GM23338 (cell line): ENCODE measurements around the gene PCIF1. TPM values are rescaled to one million over a fixed set of nuclear protein-coding genes. Genes with fewer than 3 reads are reported as not detected.

ENCODE experiments used
- ATAC-seq: fragments of 200-7000 bp; cut with Tn5 transposase; 3 replicates; pipeline ENCODE4 v1.9.1; 2020
- DNase-seq: peaks from one replicate; pipeline ENCODE4 v3.0.0-alpha.2; 2015; ENCODE audit warnings: low spot score
- H2AFZ ChIP-seq: fragments of 200-600 bp; sonication (generic); 2 replicates; pipeline ENCODE4 v1.8.0; 2016; ENCODE audit warnings: antibody characterized with exemption, mild to moderate bottlenecking, moderate library complexity
- H3F3A ChIP-seq: fragments of 200-600 bp; sonication (generic); replicated peaks from 2 replicates; pipeline ENCODE4 v1.8.0; 2017; ENCODE audit warnings: antibody characterized with exemption, mixed run types, low read depth
- H3K27ac ChIP-seq: fragments of 200-600 bp; sonication (generic); 2 replicates; pipeline ENCODE4 v1.6.1; 2016; ENCODE audit warnings: low read depth
- H3K27me3 ChIP-seq: fragments of 200-600 bp; sonication (generic); 2 replicates; pipeline ENCODE4 v1.8.0; 2016; ENCODE audit warnings: mild to moderate bottlenecking, mixed run types, moderate library complexity; ENCODE audit not compliant: insufficient read depth
- H3K36me3 ChIP-seq: fragments of 200-600 bp; sonication (generic); 2 replicates; pipeline ENCODE4 v1.8.0; 2016; ENCODE audit warnings: mild to moderate bottlenecking; ENCODE audit not compliant: insufficient read depth
- H3K4me1 ChIP-seq: fragments of 200-600 bp; sonication (generic); 2 replicates; pipeline ENCODE4 v1.8.0; 2016; ENCODE audit warnings: mild to moderate bottlenecking, moderate library complexity; ENCODE audit not compliant: insufficient read depth
- H3K4me2 ChIP-seq: fragments of 200-600 bp; sonication (generic); 2 replicates; pipeline ENCODE4 v1.7.1; 2017; ENCODE audit warnings: mixed run types
- H3K4me3 ChIP-seq: fragments of 200-600 bp; sonication (generic); 2 replicates; pipeline ENCODE4 v1.6.1; 2016; ENCODE audit warnings: mixed run types
- H3K79me2 ChIP-seq: fragments of 200-600 bp; sonication (generic); replicated peaks from 2 replicates; pipeline ENCODE4 v1.8.0; 2017; ENCODE audit warnings: mild to moderate bottlenecking; ENCODE audit not compliant: insufficient read depth
- H3K9me2 ChIP-seq: fragments of 200-600 bp; sonication (generic); 2 replicates; pipeline ENCODE4 v1.8.0; 2017; ENCODE audit not compliant: insufficient read depth
- H4K20me1 ChIP-seq: fragments of 200-600 bp; sonication (generic); replicated peaks from 2 replicates; pipeline ENCODE4 v1.8.0; 2017; ENCODE audit warnings: mild to moderate bottlenecking; ENCODE audit not compliant: insufficient read depth
- H3K27ac Mint-ChIP-seq: 2 replicates; pipeline ENCODE4 v1.8.0; 2020; ENCODE audit warnings: inconsistent platforms, mild to moderate bottlenecking, moderate library complexity, mixed read lengths
- H3K27me3 Mint-ChIP-seq: 3 replicates; pipeline ENCODE4 v1.8.0; 2022; ENCODE audit warnings: low read depth, mild to moderate bottlenecking, moderate library complexity, mixed read lengths, inconsistent platforms; ENCODE audit not compliant: insufficient read depth, poor library complexity
- H3K36me3 Mint-ChIP-seq: 3 replicates; pipeline ENCODE4 v1.8.0; 2021; ENCODE audit warnings: low read depth, mild to moderate bottlenecking, inconsistent platforms, moderate library complexity, mixed read lengths
- H3K4me1 Mint-ChIP-seq: 3 replicates; pipeline ENCODE4 v1.8.0; 2020; ENCODE audit warnings: mild to moderate bottlenecking, inconsistent platforms, mixed read lengths
- H3K4me3 Mint-ChIP-seq: 3 replicates; pipeline ENCODE4 v1.8.0; 2021; ENCODE audit warnings: moderate library complexity, mild to moderate bottlenecking, inconsistent platforms, mixed read lengths
- H3K9me3 Mint-ChIP-seq: 3 replicates; pipeline ENCODE4 v1.8.0; 2020; ENCODE audit warnings: moderate library complexity, mild to moderate bottlenecking, inconsistent platforms, mixed read lengths
- CREB1 ChIP-seq: fragments of 250-450 bp; sonication (Bioruptor Pico); IDR thresholded peaks from 2 replicates; pipeline ENCODE4 v1.5.0; 2020; ENCODE audit warnings: low read depth, mild to moderate bottlenecking, moderate library complexity
- EZH2 ChIP-seq: fragments of 200-600 bp; sonication (generic); IDR thresholded peaks from one replicate; pipeline ENCODE4 v1.8.0; 2017; ENCODE audit warnings: antibody characterized with exemption, mild to moderate bottlenecking, low read depth; ENCODE audit not compliant: unreplicated experiment
- EZH2phosphoT487 ChIP-seq: fragments of 200-600 bp; sonication (generic); IDR thresholded peaks from one replicate; pipeline ENCODE4 v1.8.1; 2018; ENCODE audit warnings: antibody characterized with exemption; ENCODE audit not compliant: unreplicated experiment
- JUNB ChIP-seq: IDR thresholded peaks from one replicate; pipeline ENCODE4 v1.6.1; 2016; ENCODE audit warnings: antibody characterized with exemption; ENCODE audit not compliant: unreplicated experiment
- NANOG ChIP-seq: IDR thresholded peaks from 2 replicates; pipeline ENCODE4 v1.6.1; 2016; ENCODE audit warnings: antibody characterized with exemption, borderline replicate concordance
- POLR2AphosphoS5 ChIP-seq: IDR thresholded peaks from 2 replicates; pipeline ENCODE4 v1.6.1; 2016; ENCODE audit warnings: antibody characterized with exemption, low read depth
- STAT1 ChIP-seq: IDR thresholded peaks from one replicate; pipeline ENCODE4 v1.6.1; 2016; ENCODE audit warnings: antibody characterized with exemption; ENCODE audit not compliant: unreplicated experiment
- ZNF114 ChIP-seq: fragments of 250-450 bp; sonication (Bioruptor Pico); IDR thresholded peaks from 2 replicates; pipeline ENCODE4 v1.5.0; 2020; ENCODE audit warnings: mild to moderate bottlenecking, moderate library complexity
- ZNF331 ChIP-seq: fragments of 250-450 bp; sonication (Bioruptor Pico); IDR thresholded peaks from 2 replicates; pipeline ENCODE4 v1.5.0; 2020; ENCODE audit warnings: low read depth, mild to moderate bottlenecking, moderate library complexity
- polyA plus RNA-seq: library from polyadenylated mRNA; unstranded; fragments of >200 nt; fragmentation: Nextera tagmentation; extraction: Ambion mirVana; gene quantifications from 2 replicates; pipeline ENCODE4 v1.2.1, GENCODE V29; 2016
- total RNA-seq: library from RNA; depleted of rRNA; stranded (reverse); fragments of >200 nt; shearing (Covaris generic); gene quantifications from 2 replicates; pipeline ENCODE4 v1.2.3, GENCODE V29; 2014
- TF ChIP-seq, protein P1 (sequence below), 2 experiments: fragments of 200-600 bp in 1 of 2; sonication (generic) in 1 of 2; conservative IDR thresholded peaks; 2 replicates each; pipeline versions ENCODE4 v1.5.1 to v1.6.1; 2016 to 2017; ENCODE audit warnings: antibody characterized with exemption in 2 of 2, low read depth in 2 of 2, mild to moderate bottlenecking in 2 of 2, moderate library complexity in 1 of 2
- TF ChIP-seq, protein P2 (sequence below): fragments of 250-450 bp; sonication (Bioruptor Pico); IDR thresholded peaks from 2 replicates; pipeline ENCODE4 v1.5.0; 2020; ENCODE audit warnings: mild to moderate bottlenecking, moderate library complexity
- TF ChIP-seq, protein P3 (sequence below): IDR thresholded peaks from 2 replicates; pipeline ENCODE4 v1.6.1; 2016; ENCODE audit warnings: antibody characterized with exemption
- TF ChIP-seq, protein P4 (sequence below): IDR thresholded peaks from one replicate; pipeline ENCODE4 v1.6.1; 2018; ENCODE audit warnings: antibody characterized with exemption; ENCODE audit not compliant: unreplicated experiment

Gene PCIF1
- total and polyA plus RNA-seq, 2 experiments from 2014 or later = 26.1 to 28.3 TPM

DNA sequence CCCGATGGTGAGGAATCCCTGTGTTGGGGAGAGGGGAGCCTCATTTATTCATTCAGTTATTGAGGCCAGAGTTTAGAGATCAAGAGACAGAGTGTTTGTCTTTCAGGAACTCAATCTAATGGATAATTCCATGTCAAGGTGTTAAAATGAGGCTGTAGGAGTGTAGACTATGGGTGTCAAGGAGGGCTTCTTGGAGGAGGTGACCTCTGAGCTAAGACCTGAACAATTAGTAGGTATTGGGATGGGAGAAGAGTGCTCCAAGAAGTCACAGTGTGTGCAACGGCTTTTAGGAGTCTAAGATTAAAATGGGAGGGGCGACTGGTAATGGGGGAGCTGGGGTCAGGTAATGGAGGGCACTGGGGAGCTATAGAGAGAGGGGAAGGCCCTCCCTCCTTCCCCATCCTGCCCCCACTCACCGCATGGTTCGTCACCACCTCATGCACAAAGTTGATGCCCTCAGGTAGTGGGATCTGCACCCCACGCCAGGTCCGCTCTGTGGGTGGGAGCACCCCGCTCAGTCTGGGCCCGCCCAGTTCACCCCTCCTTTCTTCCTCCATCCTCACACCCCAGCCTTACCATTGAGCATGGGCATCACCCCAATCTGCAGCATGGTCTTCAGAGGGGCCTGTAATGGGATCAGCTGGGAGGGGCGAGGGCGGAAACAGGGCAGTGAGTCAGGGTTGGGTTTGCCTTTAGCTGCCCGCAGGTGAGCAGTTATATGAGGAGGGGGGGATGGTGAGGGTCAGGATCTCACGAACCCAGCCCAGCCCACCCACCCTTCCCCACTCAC, 35.2 kb upstream of the PCIF1 start:
- 0 out of 2 replicates have a peak, but pooled peaks cover 3% of the 10 kb centered on the region for H3F3A ChIP-seq
- no peak overlapping the region for H3K4me2 ChIP-seq
- Mint-ChIP-seq H3K4me1 (no peaks in the 10 kb centered on the region), H3K9me3 (no peaks in the 10 kb centered on the region; the same call in 2 of the 3 replicates), H3K36me3 (peaks cover 65% of the 10 kb centered on the region), H3K27me3 (peaks cover 20% of the 10 kb centered on the region), H3K27ac (no peak overlapping the region), H3K4me3 (no peak overlapping the region)
- TF ChIP-seq POLR2AphosphoS5 (no peak), JUNB (no peak), EZH2phosphoT487 (no peak), ZNF331 (no peak), NANOG (no peak), CREB1 (CRISPR knock-in tag) (no peak), STAT1 (no peak), ZNF114 (no peak), EZH2 (no peak)
- TF ChIP-seq, protein P1, sequence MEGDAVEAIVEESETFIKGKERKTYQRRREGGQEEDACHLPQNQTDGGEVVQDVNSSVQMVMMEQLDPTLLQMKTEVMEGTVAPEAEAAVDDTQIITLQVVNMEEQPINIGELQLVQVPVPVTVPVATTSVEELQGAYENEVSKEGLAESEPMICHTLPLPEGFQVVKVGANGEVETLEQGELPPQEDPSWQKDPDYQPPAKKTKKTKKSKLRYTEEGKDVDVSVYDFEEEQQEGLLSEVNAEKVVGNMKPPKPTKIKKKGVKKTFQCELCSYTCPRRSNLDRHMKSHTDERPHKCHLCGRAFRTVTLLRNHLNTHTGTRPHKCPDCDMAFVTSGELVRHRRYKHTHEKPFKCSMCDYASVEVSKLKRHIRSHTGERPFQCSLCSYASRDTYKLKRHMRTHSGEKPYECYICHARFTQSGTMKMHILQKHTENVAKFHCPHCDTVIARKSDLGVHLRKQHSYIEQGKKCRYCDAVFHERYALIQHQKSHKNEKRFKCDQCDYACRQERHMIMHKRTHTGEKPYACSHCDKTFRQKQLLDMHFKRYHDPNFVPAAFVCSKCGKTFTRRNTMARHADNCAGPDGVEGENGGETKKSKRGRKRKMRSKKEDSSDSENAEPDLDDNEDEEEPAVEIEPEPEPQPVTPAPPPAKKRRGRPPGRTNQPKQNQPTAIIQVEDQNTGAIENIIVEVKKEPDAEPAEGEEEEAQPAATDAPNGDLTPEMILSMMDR (conservative IDR thresholded peaks at IDR 0.05; ENCODE audit: low read depth in 2 of 2) = no peak
- TF ChIP-seq, protein P2, sequence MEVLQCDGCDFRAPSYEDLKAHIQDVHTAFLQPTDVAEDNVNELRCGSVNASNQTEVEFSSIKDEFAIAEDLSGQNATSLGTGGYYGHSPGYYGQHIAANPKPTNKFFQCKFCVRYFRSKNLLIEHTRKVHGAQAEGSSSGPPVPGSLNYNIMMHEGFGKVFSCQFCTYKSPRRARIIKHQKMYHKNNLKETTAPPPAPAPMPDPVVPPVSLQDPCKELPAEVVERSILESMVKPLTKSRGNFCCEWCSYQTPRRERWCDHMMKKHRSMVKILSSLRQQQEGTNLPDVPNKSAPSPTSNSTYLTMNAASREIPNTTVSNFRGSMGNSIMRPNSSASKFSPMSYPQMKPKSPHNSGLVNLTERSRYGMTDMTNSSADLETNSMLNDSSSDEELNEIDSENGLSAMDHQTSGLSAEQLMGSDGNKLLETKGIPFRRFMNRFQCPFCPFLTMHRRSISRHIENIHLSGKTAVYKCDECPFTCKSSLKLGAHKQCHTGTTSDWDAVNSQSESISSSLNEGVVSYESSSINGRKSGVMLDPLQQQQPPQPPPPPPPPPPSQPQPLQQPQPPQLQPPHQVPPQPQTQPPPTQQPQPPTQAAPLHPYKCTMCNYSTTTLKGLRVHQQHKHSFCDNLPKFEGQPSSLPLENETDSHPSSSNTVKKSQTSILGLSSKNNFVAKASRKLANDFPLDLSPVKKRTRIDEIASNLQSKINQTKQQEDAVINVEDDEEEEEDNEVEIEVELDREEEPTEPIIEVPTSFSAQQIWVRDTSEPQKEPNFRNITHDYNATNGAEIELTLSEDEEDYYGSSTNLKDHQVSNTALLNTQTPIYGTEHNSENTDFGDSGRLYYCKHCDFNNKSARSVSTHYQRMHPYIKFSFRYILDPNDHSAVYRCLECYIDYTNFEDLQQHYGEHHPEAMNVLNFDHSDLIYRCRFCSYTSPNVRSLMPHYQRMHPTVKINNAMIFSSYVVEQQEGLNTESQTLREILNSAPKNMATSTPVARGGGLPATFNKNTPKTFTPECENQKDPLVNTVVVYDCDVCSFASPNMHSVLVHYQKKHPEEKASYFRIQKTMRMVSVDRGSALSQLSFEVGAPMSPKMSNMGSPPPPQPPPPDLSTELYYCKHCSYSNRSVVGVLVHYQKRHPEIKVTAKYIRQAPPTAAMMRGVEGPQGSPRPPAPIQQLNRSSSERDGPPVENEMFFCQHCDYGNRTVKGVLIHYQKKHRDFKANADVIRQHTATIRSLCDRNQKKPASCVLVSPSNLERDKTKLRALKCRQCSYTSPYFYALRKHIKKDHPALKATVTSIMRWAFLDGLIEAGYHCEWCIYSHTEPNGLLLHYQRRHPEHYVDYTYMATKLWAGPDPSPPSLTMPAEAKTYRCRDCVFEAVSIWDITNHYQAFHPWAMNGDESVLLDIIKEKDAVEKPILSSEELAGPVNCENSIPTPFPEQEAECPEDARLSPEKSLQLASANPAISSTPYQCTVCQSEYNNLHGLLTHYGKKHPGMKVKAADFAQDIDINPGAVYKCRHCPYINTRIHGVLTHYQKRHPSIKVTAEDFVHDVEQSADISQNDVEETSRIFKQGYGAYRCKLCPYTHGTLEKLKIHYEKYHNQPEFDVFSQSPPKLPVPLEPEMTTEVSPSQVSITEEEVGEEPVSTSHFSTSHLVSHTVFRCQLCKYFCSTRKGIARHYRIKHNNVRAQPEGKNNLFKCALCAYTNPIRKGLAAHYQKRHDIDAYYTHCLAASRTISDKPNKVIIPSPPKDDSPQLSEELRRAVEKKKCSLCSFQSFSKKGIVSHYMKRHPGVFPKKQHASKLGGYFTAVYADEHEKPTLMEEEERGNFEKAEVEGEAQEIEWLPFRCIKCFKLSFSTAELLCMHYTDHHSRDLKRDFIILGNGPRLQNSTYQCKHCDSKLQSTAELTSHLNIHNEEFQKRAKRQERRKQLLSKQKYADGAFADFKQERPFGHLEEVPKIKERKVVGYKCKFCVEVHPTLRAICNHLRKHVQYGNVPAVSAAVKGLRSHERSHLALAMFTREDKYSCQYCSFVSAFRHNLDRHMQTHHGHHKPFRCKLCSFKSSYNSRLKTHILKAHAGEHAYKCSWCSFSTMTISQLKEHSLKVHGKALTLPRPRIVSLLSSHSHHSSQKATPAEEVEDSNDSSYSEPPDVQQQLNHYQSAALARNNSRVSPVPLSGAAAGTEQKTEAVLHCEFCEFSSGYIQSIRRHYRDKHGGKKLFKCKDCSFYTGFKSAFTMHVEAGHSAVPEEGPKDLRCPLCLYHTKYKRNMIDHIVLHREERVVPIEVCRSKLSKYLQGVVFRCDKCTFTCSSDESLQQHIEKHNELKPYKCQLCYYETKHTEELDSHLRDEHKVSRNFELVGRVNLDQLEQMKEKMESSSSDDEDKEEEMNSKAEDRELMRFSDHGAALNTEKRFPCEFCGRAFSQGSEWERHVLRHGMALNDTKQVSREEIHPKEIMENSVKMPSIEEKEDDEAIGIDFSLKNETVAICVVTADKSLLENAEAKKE (CRISPR knock-in tag) = no peak
- TF ChIP-seq, protein P3, sequence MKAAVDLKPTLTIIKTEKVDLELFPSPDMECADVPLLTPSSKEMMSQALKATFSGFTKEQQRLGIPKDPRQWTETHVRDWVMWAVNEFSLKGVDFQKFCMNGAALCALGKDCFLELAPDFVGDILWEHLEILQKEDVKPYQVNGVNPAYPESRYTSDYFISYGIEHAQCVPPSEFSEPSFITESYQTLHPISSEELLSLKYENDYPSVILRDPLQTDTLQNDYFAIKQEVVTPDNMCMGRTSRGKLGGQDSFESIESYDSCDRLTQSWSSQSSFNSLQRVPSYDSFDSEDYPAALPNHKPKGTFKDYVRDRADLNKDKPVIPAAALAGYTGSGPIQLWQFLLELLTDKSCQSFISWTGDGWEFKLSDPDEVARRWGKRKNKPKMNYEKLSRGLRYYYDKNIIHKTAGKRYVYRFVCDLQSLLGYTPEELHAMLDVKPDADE = no peak
- TF ChIP-seq, protein P4, sequence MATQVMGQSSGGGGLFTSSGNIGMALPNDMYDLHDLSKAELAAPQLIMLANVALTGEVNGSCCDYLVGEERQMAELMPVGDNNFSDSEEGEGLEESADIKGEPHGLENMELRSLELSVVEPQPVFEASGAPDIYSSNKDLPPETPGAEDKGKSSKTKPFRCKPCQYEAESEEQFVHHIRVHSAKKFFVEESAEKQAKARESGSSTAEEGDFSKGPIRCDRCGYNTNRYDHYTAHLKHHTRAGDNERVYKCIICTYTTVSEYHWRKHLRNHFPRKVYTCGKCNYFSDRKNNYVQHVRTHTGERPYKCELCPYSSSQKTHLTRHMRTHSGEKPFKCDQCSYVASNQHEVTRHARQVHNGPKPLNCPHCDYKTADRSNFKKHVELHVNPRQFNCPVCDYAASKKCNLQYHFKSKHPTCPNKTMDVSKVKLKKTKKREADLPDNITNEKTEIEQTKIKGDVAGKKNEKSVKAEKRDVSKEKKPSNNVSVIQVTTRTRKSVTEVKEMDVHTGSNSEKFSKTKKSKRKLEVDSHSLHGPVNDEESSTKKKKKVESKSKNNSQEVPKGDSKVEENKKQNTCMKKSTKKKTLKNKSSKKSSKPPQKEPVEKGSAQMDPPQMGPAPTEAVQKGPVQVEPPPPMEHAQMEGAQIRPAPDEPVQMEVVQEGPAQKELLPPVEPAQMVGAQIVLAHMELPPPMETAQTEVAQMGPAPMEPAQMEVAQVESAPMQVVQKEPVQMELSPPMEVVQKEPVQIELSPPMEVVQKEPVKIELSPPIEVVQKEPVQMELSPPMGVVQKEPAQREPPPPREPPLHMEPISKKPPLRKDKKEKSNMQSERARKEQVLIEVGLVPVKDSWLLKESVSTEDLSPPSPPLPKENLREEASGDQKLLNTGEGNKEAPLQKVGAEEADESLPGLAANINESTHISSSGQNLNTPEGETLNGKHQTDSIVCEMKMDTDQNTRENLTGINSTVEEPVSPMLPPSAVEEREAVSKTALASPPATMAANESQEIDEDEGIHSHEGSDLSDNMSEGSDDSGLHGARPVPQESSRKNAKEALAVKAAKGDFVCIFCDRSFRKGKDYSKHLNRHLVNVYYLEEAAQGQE = no peak
- H3K27ac ChIP-seq = no peak overlapping the region
- H3K27me3 ChIP-seq = no peaks in the 10 kb centered on the region
- DNase-seq (no peak), ATAC-seq (no peak)
- H3K4me1 ChIP-seq = no peaks in the 10 kb centered on the region
- H2AFZ ChIP-seq = no peak overlapping the region
- no peak overlapping the region for H3K4me3 ChIP-seq
- no peaks in the 10 kb centered on the region for H3K79me2 ChIP-seq
- peaks cover 15% of the 10 kb centered on the region for H3K36me3 ChIP-seq
- H4K20me1 ChIP-seq = peaks cover 10% of the 10 kb centered on the region
- H3K9me2 ChIP-seq = no peaks in the 10 kb centered on the region
